Measurements from ENCODE around the gene OR5F1. TPM values are rescaled to one million over a fixed set of nuclear protein-coding genes. Genes with fewer than 3 reads are reported as not detected.

OR5F1 gene
- not detected in 5 replicates for total RNA-seq (2022; extraction: Qiagen RNA extraction)

GRCh38 chr11:55994525-55994924 lies at the start of gene OR5F1:
OR5F1 (minus strand) TSS chr11:55994625; CDS start chr11:55994625, 0 bp downstream.

GRCh38 chr11:56027354-56027753 lies 32.9 kb upstream of the OR5F1 start, which contains the start of gene OR5AS1:
OR5AS1 (plus strand) TSS chr11:56027654; CDS start chr11:56030419, 2,765 bp downstream.

GRCh38 chr11:55969845-55970244 lies 24.6 kb downstream of the OR5F1 start, which contains the start of gene OR10AG1:
OR10AG1 (minus strand) TSS chr11:55969945; CDS start chr11:55969907, 38 bp downstream.

Other genes with a start within 250 kb of the OR5F1 start
- not detected in 5 replicates for gene OR5D13, start 221.2 kb downstream of the OR5F1 start, total RNA-seq (2022; extraction: Qiagen RNA extraction)
- not detected in 5 replicates for gene OR5D14, start 199.1 kb downstream of the OR5F1 start, total RNA-seq (2022; extraction: Qiagen RNA extraction)
- gene OR5L1, start 183.3 kb downstream of the OR5F1 start, total RNA-seq (2022; extraction: Qiagen RNA extraction) = not detected in 5 replicates
- gene OR5D18, start 175.0 kb downstream of the OR5F1 start, total RNA-seq (2022; extraction: Qiagen RNA extraction) = not detected in 5 replicates
- not detected in 5 replicates for gene OR5L2, start 167.4 kb downstream of the OR5F1 start, total RNA-seq (2022; extraction: Qiagen RNA extraction)
- not detected in 5 replicates for gene OR5D16, start 155.9 kb downstream of the OR5F1 start, total RNA-seq (2022; extraction: Qiagen RNA extraction)
- not detected in 5 replicates for gene TRIM51, start 111.3 kb downstream of the OR5F1 start, total RNA-seq (2022; extraction: Qiagen RNA extraction)
- not detected in 5 replicates for gene OR5W2, start 80.0 kb downstream of the OR5F1 start, total RNA-seq (2022; extraction: Qiagen RNA extraction)
- not detected in 5 replicates for gene OR5I1, start 58.2 kb downstream of the OR5F1 start, total RNA-seq (2022; extraction: Qiagen RNA extraction)
- gene OR10AG1, start 24.7 kb downstream of the OR5F1 start, total RNA-seq (2022; extraction: Qiagen RNA extraction) = not detected in 5 replicates
- not detected in 5 replicates for gene OR5AS1, start 33.0 kb upstream of the OR5F1 start, total RNA-seq (2022; extraction: Qiagen RNA extraction)
- not detected in 5 replicates for gene OR8I2, start 98.7 kb upstream of the OR5F1 start, total RNA-seq (2022; extraction: Qiagen RNA extraction)
- not detected in 5 replicates for gene OR8H2, start 109.1 kb upstream of the OR5F1 start, total RNA-seq (2022; extraction: Qiagen RNA extraction)
- gene OR8H3, start 127.7 kb upstream of the OR5F1 start, total RNA-seq (2022; extraction: Qiagen RNA extraction) = not detected in 5 replicates
- gene OR8J3, start 145.6 kb upstream of the OR5F1 start, total RNA-seq (2022; extraction: Qiagen RNA extraction) = not detected in 5 replicates
- not detected in 5 replicates for gene OR8K5, start 165.7 kb upstream of the OR5F1 start, total RNA-seq (2022; extraction: Qiagen RNA extraction)
- gene OR5J2, start 182.0 kb upstream of the OR5F1 start, total RNA-seq (2022; extraction: Qiagen RNA extraction) = not detected in 5 replicates
- gene OR5T2, start 239.6 kb upstream of the OR5F1 start, total RNA-seq (2022; extraction: Qiagen RNA extraction) = not detected in 5 replicates